ENCODE measurements around the gene WNK1.
"Not testable (repeated sequence)": the region's sequence is repeated elsewhere in the genome, so short reads cannot be mapped to it uniquely, and the experiment has no call there.

Gene WNK1

DNA sequence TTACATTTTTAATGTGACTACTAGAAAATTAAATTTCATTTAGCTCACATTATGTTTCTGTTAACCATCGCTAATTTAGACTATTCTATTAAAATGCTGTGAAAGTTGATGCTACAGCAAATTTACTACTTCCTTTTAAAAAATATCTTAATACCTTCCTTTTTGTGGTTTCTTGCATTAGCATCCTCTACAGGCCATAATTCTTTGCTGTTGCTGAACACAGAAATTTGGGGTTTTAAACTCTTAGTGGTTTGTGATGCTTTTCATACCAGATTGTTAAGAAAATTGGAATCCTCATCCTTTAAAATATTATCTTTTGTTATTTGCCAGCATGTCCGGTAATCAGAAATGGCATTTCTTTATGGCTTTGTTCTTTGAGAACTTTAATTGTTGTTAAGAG lies 18.1 kb downstream of the WNK1 start:
- Histone ChIP-seq H3K4me3 (ENCODE audit: low read length) (no peak overlapping the region), H3K9ac (ENCODE audit: low read length) (no peak overlapping the region), H3K36me3 (ENCODE audit: control insufficient read depth, insufficient read depth, low read length, severe bottlenecking) (no peaks in the 10 kb centered on the region), H3K27me3 (replicated peaks; ENCODE audit: control insufficient read depth, insufficient read depth, low read length) (no peaks in the 10 kb centered on the region), H3K4me1 (ENCODE audit: control insufficient read depth, insufficient read depth, low read length) (peaks cover 24% of the 10 kb centered on the region), H3K9me3 (ENCODE audit: control insufficient read depth, low read length) (no peaks in the 10 kb centered on the region)
- DNase-seq (ENCODE audit: low read depth) = no peak

DNA sequence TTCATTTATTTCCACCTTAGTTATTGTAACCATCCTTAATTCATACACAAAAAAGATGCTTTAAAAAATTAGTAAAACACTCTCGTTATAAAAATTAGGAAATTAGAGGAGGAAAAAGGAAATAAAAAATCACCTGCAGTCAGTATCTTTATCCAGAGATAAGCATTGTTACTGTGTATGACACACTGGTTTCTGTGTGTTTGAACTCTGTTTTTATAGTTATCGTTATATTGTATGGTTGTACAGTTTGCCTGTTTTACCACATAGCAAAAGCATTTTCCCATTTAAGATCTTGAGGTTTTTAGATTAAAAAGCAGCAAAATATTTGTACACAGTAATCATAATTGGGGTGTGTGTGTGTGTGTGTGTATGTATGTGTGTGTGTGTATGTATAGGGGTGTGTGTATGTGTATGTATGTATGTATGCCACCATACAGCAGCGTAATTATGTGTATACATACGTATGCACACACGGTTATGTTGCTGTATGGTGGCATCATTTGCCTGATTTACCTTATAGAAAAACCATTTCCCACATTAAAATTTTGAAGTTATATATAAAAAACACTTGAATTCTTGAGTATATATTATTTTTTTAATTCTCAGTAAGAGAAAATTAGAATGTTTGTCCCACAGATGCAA lies 19.8 kb downstream of the WNK1 start:
- no peak overlapping the region for H3K4me3 ChIP-seq (ENCODE audit: low read length)
- no peaks in the 10 kb centered on the region for H3K36me3 ChIP-seq (ENCODE audit: control insufficient read depth, insufficient read depth, low read length, severe bottlenecking)
- H3K27me3 ChIP-seq (replicated peaks; ENCODE audit: control insufficient read depth, insufficient read depth, low read length) = no peaks in the 10 kb centered on the region
- no peaks in the 10 kb centered on the region for H3K9me3 ChIP-seq (ENCODE audit: control insufficient read depth, low read length)
- H3K9ac ChIP-seq (ENCODE audit: low read length) = no peak overlapping the region
- H3K4me1 ChIP-seq (ENCODE audit: control insufficient read depth, insufficient read depth, low read length) = peaks cover 23% of the 10 kb centered on the region
- DNase-seq (ENCODE audit: low read depth) = no peak

DNA sequence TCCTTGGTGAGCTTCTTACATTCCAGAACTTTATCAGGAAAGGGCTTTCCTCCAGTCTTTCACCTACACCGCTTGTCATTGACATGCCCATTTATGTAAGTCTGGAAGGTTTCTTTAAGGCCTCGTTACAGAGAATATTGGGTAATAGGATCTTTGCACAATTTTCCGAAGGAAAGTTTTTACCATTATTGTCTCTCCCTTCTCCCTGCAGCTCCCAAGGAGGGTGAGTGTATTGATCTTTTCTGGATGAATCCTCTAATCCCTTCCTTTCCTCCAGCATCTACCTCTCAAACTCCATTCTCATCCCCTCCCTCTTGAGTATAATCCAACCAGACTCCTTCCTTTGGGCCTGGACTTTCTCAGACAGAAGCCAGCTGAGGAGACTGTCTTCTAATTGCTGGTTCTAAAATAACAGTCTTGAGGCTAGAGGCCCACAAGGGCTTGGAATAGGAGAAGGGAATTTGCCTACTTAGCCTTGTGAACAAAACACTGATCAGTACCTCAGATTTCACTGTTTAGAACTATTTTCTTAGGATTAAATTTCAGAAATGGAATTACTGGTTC lies 21.8 kb downstream of the WNK1 start:
- Histone ChIP-seq H3K36me3 (ENCODE audit: control insufficient read depth, insufficient read depth, low read length, severe bottlenecking) (no peaks in the 10 kb centered on the region), H3K4me1 (ENCODE audit: control insufficient read depth, insufficient read depth, low read length) (peaks cover 26% of the 10 kb centered on the region), H3K9ac (ENCODE audit: low read length) (peak overlapping the region; percentile 60), H3K27me3 (replicated peaks; ENCODE audit: control insufficient read depth, insufficient read depth, low read length) (no peaks in the 10 kb centered on the region), H3K9me3 (ENCODE audit: control insufficient read depth, low read length) (no peaks in the 10 kb centered on the region), H3K4me3 (ENCODE audit: low read length) (peak overlapping the region; percentile 60)
- peak; percentile 70 for DNase-seq (ENCODE audit: low read depth)

DNA sequence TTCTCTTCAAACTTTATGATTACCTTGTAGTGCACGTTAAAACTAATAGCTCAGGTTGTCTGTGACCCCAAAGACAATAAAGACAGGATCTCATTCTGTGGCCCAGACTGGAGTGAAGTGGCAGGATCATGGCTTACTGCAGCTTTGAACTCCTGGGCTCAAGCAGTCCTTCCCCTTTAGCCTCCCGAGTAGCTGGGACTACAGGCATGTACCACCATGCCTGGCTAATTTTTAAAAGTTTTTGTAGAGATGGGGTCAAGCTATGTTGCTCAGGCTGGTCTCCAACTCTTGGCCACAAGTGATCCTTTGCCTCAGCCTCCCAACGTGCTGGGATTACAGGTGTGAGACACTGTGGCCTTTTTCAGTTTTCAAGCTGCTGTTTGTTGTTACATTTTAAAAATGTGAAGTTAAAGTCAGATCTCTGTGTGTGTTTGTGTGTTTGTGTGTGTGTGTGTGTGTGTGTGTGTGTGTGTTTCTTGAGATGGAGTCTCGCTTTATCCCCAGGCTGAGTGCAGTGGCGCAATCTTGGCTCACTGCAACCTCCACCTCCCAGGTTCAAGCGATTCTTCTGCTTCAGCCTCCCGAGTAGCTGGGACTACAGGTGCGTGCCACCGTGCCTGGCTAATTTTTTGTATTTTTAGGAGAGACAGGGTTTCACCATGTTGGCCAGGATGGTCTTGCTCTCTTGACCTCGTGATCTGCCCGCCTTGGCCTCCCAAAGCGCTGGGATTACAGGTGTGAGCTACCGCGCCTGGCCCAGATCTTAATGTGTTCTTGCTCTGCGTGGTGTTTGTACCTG lies 23.8 kb downstream of the WNK1 start:
- H3K4me1 ChIP-seq (ENCODE audit: control insufficient read depth, insufficient read depth, low read length) = peaks cover 46% of the 10 kb centered on the region

DNA sequence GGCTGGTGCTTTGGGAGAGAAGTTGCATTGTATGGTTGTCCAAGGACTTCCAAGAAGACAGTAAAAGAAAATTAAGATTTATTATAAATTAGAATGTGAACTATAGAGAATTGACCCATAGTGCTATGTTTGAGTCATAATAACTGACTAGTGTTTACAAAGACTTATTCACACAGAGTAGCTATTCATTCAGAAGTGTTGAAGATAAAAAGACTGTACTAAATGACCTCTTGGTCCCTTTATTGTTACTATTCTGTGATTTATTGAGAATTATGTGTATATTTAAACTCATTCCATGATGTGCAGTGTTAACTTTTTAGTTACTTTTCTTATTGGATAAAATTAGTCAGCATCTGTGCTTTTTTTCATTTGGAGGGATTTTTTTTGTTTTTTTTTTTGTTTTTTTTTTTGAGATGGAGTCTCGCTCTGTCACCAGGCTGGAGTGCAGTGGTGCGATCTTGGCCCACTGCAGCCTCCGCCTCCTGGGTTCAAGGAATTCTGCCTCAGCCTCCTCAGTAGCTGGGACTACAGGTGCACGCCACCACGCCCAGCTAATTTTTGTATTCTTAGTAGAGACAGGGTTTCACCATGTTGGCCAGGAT lies 24.5 kb downstream of the WNK1 start:
- not testable (repeated sequence) for H3K36me3 ChIP-seq (ENCODE audit: control insufficient read depth, insufficient read depth, low read length, severe bottlenecking); H3K4me3 ChIP-seq (ENCODE audit: low read length); H3K27me3 ChIP-seq (replicated peaks; ENCODE audit: control insufficient read depth, insufficient read depth, low read length); H3K9me3 ChIP-seq (ENCODE audit: control insufficient read depth, low read length); H3K9ac ChIP-seq (ENCODE audit: low read length); DNase-seq (ENCODE audit: low read depth)
- H3K4me1 ChIP-seq (ENCODE audit: control insufficient read depth, insufficient read depth, low read length) = peaks cover 53% of the 10 kb centered on the region

More for the DNA sequence above, 23.8 kb downstream of the WNK1 start:
- not testable (repeated sequence) for H3K36me3 ChIP-seq (ENCODE audit: control insufficient read depth, insufficient read depth, low read length, severe bottlenecking); H3K9me3 ChIP-seq (ENCODE audit: control insufficient read depth, low read length); DNase-seq (ENCODE audit: low read depth); H3K4me3 ChIP-seq (ENCODE audit: low read length); H3K9ac ChIP-seq (ENCODE audit: low read length); H3K27me3 ChIP-seq (replicated peaks; ENCODE audit: control insufficient read depth, insufficient read depth, low read length)

DNA sequence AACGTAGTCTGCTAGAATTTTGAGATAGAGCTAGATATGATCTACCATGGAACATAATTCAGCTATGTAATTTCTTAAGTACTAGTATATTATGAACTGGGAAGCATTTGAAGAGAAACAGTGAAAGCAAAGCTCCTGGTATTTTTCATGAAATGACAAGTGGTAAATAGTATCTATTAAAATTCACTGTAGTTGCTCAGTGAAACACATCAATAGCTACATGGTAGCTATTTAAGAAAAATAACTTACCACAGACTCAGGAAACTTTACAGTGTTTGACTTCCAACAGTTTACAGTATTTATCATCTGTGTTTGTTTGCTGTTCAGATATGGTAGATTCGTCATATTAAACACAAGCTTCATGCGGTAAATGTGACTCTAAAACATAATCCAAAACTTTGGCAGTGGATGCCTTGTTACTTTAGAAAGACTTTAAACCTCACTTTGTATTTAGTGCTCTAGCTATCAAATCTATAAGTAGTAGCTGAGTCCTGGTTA lies 25.2 kb downstream of the WNK1 start:
- no peak for DNase-seq (ENCODE audit: low read depth)
- Histone ChIP-seq H3K9me3 (ENCODE audit: control insufficient read depth, low read length) (no peaks in the 10 kb centered on the region), H3K27me3 (replicated peaks; ENCODE audit: control insufficient read depth, insufficient read depth, low read length) (no peaks in the 10 kb centered on the region), H3K36me3 (ENCODE audit: control insufficient read depth, insufficient read depth, low read length, severe bottlenecking) (no peaks in the 10 kb centered on the region), H3K4me1 (ENCODE audit: control insufficient read depth, insufficient read depth, low read length) (peaks cover 57% of the 10 kb centered on the region), H3K9ac (ENCODE audit: low read length) (no peak overlapping the region), H3K4me3 (ENCODE audit: low read length) (no peak overlapping the region)

DNA sequence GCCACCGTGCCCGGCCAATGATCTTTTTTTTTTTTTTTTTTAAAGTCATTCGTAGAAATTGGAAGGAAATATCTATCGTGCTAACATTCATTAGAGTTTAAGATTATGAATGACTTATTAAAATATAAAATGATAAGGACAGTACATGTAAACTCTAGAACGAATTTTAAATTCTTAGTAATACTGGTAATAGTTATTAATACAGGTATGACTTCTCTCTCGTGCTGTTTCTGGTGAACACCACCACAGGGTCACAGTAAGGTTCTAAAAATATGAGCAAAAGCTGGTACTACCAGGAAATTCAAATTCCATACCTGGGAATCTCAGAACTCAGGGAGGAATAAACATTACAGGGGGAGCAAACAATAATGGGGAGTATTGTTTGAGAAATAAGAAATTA lies 26.2 kb downstream of the WNK1 start:
- Histone ChIP-seq H3K9ac (ENCODE audit: low read length) (no peak overlapping the region), H3K4me1 (ENCODE audit: control insufficient read depth, insufficient read depth, low read length) (peaks cover 56% of the 10 kb centered on the region), H3K27me3 (replicated peaks; ENCODE audit: control insufficient read depth, insufficient read depth, low read length) (no peaks in the 10 kb centered on the region), H3K36me3 (ENCODE audit: control insufficient read depth, insufficient read depth, low read length, severe bottlenecking) (no peaks in the 10 kb centered on the region), H3K4me3 (ENCODE audit: low read length) (no peak overlapping the region), H3K9me3 (ENCODE audit: control insufficient read depth, low read length) (no peaks in the 10 kb centered on the region)
- DNase-seq (ENCODE audit: low read depth) = no peak

DNA sequence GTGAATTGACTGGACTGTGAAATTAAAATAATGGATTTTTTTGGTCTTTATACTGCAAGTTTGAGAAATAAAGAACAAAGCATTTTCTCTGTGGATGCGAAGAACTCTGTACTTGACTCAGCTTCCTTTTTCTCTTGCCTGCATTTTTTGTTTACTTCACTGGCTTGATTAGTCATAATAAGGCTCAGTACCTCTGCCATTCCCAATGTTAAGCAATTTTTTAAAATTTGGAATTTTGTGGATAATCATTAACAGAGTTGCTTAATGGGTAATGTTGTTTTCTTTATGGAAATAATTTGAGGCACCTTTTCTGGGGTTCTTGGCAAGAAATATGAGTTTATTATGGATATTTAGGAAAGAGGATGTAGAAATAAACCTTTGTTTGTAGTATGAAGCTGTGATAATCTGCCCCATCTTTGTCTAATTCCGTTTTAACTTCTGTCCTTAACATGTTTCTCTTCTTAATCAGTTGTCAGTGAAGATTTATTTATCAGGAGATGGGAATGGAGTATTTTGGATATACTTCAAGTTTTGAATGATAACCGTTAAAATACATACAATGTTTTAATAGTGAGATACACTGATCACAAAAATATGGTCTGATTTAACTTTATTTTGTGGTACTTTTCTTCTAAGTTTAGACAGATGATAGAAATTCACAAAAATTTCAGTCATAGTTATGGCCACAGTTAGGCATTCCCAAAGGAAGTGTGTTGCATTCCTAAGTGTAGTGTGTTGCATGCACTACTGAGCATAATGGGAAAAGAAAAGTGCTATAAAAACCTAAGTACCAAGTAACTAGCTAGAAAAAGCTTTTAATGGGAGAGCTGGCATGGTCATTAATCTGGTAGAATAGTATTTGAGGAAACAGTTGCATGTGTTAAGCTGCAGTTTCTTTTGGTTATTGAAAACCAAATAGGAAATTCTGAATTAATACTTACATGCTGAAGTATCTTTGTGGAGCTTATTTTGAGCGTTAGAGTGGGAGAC lies 27.7 kb downstream of the WNK1 start:
- Histone ChIP-seq H3K4me1 (ENCODE audit: control insufficient read depth, insufficient read depth, low read length) (peaks cover 42% of the 10 kb centered on the region), H3K27me3 (replicated peaks; ENCODE audit: control insufficient read depth, insufficient read depth, low read length) (no peaks in the 10 kb centered on the region), H3K36me3 (ENCODE audit: control insufficient read depth, insufficient read depth, low read length, severe bottlenecking) (no peaks in the 10 kb centered on the region), H3K9ac (ENCODE audit: low read length) (peak overlapping the region; percentile 60), H3K4me3 (ENCODE audit: low read length) (peak overlapping the region; percentile 65), H3K9me3 (ENCODE audit: control insufficient read depth, low read length) (no peaks in the 10 kb centered on the region)
- peak; percentile 68 for DNase-seq (ENCODE audit: low read depth)

DNA sequence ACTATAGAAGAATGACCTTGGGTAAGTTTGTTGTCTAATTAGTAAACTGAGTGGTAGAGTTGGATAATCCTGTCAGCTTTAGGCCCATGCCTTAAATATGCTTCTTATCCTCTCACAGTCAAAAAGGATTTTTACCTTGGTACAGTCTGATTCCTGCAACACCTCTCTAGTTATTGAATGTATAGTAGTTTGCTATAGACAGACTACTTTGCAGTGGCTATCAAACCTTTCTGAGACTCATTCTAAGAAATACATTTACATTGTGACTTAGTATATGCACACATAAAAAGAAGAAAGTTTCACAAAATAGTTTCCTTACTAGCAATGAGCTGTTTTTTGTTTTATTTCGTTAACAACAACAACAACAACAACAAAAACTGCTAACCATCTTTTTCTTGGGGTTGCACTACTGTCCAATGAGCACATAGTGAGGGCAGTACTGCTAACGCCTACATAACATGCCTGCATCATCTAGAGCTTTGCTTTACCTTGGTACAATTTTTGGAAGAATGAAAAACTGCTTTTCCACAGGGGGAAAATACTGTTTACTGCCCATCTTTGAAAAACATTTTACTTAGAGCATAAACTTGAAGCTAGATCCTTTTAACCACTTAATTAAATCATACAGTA lies 28.5 kb downstream of the WNK1 start:
- peak overlapping the region; percentile 60 for H3K9ac ChIP-seq (ENCODE audit: low read length)
- H3K36me3 ChIP-seq (ENCODE audit: control insufficient read depth, insufficient read depth, low read length, severe bottlenecking) = no peaks in the 10 kb centered on the region
- H3K9me3 ChIP-seq (ENCODE audit: control insufficient read depth, low read length) = no peaks in the 10 kb centered on the region
- peak overlapping the region; percentile 65 for H3K4me3 ChIP-seq (ENCODE audit: low read length)
- H3K27me3 ChIP-seq (replicated peaks; ENCODE audit: control insufficient read depth, insufficient read depth, low read length) = no peaks in the 10 kb centered on the region
- peaks cover 38% of the 10 kb centered on the region for H3K4me1 ChIP-seq (ENCODE audit: control insufficient read depth, insufficient read depth, low read length)
- DNase-seq (ENCODE audit: low read depth) = no peak

DNA sequence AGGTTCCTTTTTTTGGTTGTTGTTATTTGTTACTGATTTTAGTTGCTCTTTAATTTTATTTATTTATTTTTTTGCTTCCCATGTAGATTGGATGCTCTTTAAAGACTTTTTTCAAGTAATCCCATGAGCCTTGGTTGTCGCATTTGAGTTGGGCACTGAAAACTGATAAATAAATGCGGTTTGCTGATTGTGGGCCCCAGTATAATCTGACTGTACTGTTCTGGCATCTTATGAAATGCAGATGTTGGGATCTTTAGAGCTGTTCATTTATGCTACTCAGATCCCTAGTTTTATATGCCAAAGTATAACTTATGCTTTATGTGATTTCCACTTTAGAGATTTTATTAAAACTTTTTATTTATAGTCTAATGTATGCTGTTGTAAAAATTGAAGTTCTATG lies 33.3 kb downstream of the WNK1 start:
- Histone ChIP-seq H3K4me3 (ENCODE audit: low read length) (no peak overlapping the region), H3K9me3 (ENCODE audit: control insufficient read depth, low read length) (no peaks in the 10 kb centered on the region), H3K36me3 (ENCODE audit: control insufficient read depth, insufficient read depth, low read length, severe bottlenecking) (no peaks in the 10 kb centered on the region), H3K27me3 (replicated peaks; ENCODE audit: control insufficient read depth, insufficient read depth, low read length) (no peaks in the 10 kb centered on the region), H3K9ac (ENCODE audit: low read length) (no peak overlapping the region), H3K4me1 (ENCODE audit: control insufficient read depth, insufficient read depth, low read length) (peaks cover 34% of the 10 kb centered on the region)
- no peak for DNase-seq (ENCODE audit: low read depth)

Measured in adipocyte (in vitro differentiated cells).